LNCAP (cell line): ENCODE measurements around the gene CHRNA4.

Source experiments
- CTCF ChIP-seq: fragments of 450-650 bp; IDR thresholded peaks from 2 replicates; pipeline ENCODE4 v1.5.1; 2017; ENCODE audit warnings: mild to moderate bottlenecking

The CHRNA4 gene

GRCh38 chr20:63372971-63373885, 12.1 kb upstream of the CHRNA4 start:
- TF ChIP-seq CTCF = no peak

GRCh38 chr20:63371291-63371865, 10.2 kb upstream of the CHRNA4 start:
- no peak for TF ChIP-seq CTCF

GRCh38 chr20:63370618-63371187, 9.6 kb upstream of the CHRNA4 start:
- no peak for TF ChIP-seq CTCF

- TF ChIP-seq CTCF = no peak
Observed at GRCh38 chr20:63369724-63370617, 8.8 kb upstream of the CHRNA4 start.

GRCh38 chr20:63369024-63369530, 7.9 kb upstream of the CHRNA4 start:
- no peak for TF ChIP-seq CTCF

- no peak for TF ChIP-seq CTCF
Observed at GRCh38 chr20:63368151-63368550, 7.0 kb upstream of the CHRNA4 start.
